IPS-18c (cell line): Measurements from ENCODE around the gene AMN.
"Not testable (repeated sequence)": the region's sequence is repeated elsewhere in the genome, so short reads cannot be mapped to it uniquely, and the experiment has no call there.

Experiments
- H3K4me3 ChIP-seq: 2 replicates; pipeline ENCODE4 v1.7.0; 2013; ENCODE audit warnings: low read depth, mild to moderate bottlenecking, low read length, moderate library complexity; ENCODE audit not compliant: insufficient read depth
- H3K9me3 ChIP-seq: one replicate; pipeline ENCODE4 v1.6.1; 2013; ENCODE audit warnings: mild to moderate bottlenecking, low read length, moderate library complexity; ENCODE audit not compliant: control insufficient read depth, insufficient read depth

AMN gene

GRCh38 chr14:102922490-102923200 lies at the start of gene AMN:
Gene AMN (plus strand): TSS chr14:102922663. CDS start chr14:102922689, 26 bp downstream.
- Histone ChIP-seq H3K9me3 (peaks cover 4% of the 10 kb centered on the region), H3K4me3 (peak within 1 kb of the TSS; percentile 38)

- no peaks in the 10 kb centered on the region for H3K9me3 ChIP-seq
- H3K4me3 ChIP-seq, result no peak overlapping the region
These were observed 49.3 kb upstream of the AMN start for GRCh38 chr14:102873131-102873530.

- no peak overlapping the region for H3K4me3 ChIP-seq
These were observed 48.9 kb upstream of the AMN start for GRCh38 chr14:102873546-102874061.

DNA sequence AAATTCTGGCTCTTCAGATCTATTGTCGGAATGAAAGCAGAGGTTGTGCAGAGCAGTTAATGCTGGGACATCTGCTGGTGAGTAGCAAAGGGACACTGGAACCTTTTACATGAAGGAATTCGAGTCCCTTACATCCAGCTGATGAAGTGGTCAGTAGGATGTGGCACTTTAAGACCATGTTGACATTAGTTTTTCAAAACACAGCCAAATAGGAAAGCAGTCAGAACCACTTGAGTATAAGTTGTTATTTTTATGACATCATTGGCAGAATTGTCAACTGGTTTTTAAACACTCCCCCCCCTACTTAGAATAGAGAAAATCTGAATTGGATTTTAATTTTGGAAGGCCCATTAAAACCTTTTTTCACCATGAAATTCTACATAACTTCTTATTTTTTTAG lies 46.8 kb upstream of the AMN start:
- H3K4me3 ChIP-seq, result no peak overlapping the region
- no peaks in the 10 kb centered on the region for H3K9me3 ChIP-seq

More at GRCh38 chr14:102873546-102874061, 48.9 kb upstream of the AMN start:
- H3K9me3 ChIP-seq, result no peaks in the 10 kb centered on the region

- H3K9me3 ChIP-seq, H3K4me3 ChIP-seq: not testable (repeated sequence)
These were observed 45.0 kb upstream of the AMN start for GRCh38 chr14:102877511-102877910.

DNA sequence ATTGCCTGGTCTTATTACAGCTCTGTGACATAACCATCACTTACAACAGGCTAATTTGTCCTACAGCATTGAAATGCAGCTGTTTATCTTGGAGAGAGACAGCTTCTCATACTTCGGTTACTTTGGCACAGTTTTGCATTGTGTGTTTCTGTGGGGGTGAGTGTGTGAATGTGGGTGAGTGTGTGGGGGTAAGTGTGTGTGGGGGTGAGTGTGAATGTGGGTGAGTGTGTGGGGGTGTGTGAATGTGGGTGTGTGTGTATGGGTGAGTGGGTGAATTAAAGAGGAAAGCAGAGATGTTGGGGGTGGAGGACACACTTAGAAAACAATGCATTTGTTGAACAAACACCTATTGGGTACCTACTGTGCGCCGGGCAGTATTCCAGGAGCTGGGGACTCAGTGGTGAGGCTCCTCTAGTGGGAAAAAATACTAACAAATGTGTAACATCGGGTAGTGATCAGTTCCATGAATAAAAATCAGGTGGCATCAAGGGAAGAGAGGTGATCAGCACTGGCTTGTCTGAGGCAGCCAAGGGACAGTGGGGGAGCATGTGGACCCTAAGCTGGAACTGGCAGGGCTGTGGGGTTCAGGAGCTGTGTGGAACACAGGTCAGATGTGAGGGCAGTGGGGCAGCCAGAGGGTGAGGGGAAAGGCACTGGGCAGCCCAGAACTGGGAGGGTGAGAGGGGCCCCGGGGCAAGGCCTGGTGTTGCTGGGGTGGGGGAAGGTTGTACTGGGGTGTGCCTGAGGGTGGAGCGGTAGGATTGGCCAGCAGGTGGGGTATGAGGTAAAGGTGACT lies 44.1 kb upstream of the AMN start:
- no peaks in the 10 kb centered on the region for H3K9me3 ChIP-seq
- no peak overlapping the region for H3K4me3 ChIP-seq

DNA sequence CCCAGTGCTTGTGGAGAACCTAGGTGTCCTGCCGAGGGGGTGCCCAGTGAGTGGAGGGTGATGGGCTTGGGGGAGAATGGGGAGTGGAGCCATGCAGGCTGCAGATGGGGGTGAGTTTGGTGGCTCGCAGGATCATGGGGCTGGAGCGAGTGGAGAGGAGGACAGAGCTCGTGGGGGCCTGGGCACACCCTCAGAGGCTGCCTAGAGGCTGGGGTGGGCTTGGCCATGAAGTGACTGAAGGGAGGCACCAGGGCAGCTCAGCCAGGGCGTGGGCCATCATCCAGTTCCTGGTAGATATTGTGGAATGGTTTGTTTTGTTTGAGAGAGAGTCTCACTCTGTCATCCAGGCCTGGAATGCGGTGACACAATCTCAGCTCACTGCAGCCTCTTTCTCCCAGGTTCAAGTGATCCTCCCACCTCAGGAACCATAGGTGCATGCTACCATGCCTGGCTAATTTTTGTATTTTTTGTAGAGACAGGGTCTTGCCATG lies 43.4 kb upstream of the AMN start:
- no peak overlapping the region for H3K4me3 ChIP-seq
- no peaks in the 10 kb centered on the region for H3K9me3 ChIP-seq

- Histone ChIP-seq H3K4me3 (no peak overlapping the region), H3K9me3 (no peaks in the 10 kb centered on the region)
These were observed 40.1 kb upstream of the AMN start for GRCh38 chr14:102882226-102882906.

- H3K9me3 ChIP-seq, result no peaks in the 10 kb centered on the region
- H3K4me3 ChIP-seq, result no peak overlapping the region
These were observed 39.3 kb upstream of the AMN start for GRCh38 chr14:102883089-102883541.

DNA sequence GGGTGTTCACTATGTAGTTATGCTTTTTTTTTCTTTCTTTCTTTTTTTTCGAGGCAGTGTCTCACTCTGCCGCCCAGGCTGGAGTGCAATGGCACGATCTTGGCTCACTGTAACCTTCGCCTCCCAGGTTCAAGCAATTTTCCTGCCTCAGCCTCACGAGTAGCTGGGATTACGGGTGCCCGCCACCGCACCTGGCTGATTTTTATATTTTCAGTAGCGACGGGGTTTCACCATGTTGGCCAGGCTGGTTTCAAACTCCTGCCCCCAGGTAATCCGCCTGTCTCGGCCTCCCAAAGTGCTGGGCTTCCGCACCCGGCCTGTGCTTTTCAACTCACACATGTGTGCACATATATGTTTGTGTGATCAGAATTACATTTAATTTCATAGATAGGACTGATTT lies 38.9 kb upstream of the AMN start:
- Histone ChIP-seq H3K9me3 (no peaks in the 10 kb centered on the region), H3K4me3 (no peak overlapping the region)

DNA sequence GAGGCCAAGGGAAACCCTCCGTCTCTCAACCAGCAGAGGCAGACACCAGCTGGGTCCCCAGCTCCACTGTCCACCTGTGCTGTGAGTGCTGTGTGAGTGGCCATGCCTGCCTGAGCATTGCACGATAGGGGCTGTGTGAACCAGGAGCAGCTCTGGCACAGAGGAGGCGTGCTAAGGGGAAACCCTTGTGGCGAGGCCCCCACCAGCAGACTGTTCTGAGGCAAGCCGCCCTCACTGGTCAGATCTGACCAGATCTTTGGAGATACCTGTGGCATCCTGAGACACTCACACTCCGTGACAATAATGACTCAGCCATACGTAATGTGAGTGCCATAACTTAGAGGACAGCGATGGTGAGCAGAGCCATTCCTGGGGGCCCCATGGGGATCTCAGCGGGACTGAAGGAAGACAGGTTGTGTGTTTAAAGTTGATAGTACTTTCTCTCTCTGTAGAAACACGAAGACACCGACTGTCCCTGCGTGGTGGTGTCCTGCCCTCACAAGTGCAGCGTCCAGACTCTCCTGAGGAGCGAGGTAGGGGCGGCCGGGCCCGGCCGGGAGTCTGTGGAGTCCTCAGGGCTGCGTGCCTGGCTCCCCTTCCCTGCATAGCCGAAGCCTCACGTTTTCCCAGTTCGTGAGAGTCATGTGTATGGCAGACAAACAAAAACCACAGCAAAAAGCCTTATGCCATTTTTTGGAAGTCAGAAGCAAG lies 36.6 kb upstream of the AMN start:
- Histone ChIP-seq H3K4me3 (no peak overlapping the region; the same call in 1 of the 2 replicates), H3K9me3 (no peaks in the 10 kb centered on the region)

DNA sequence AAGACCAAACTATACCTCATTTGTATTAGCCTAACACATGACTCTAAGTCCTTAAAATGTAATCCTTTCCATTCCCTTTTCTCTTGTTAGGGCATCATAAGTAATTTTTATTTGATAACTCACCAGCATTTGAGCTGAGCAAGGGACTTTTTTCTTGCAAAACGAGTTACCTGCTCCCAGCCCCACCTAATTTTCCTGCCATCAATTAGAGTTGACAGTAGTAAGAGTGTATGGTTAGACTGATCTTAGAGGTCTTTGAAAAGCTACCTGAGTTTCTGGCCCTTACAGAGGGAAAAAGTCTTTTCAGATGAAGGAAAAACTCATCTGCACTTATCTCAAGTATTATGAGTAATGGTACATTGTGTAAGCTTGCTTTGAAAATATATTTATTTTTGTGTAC lies 33.7 kb upstream of the AMN start:
- H3K4me3 ChIP-seq, result no peak overlapping the region
- no peaks in the 10 kb centered on the region for H3K9me3 ChIP-seq

DNA sequence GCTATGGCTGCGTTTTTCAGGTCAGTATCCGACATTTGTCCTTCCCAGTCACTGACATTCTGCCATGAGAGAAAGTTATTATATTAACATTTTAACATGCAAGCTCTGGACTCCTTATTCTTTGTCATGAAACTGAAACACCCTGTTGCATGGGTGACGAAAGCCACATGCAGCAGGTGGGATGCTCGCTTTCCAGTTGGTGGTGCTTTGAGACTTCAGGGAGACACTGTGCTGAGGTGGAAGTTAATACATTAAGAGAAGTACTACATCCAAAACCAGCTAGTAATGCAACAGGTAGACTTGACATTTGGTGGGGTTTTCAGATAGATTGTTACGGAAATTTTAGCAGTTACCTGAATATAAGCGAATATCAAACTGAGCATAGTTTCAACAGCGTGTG lies 32.8 kb upstream of the AMN start:
- Histone ChIP-seq H3K4me3 (no peak overlapping the region), H3K9me3 (no peaks in the 10 kb centered on the region)

GRCh38 chr14:102891111-102891510 lies 31.4 kb upstream of the AMN start:
- H3K4me3 ChIP-seq, result no peak overlapping the region
- no peaks in the 10 kb centered on the region for H3K9me3 ChIP-seq

DNA sequence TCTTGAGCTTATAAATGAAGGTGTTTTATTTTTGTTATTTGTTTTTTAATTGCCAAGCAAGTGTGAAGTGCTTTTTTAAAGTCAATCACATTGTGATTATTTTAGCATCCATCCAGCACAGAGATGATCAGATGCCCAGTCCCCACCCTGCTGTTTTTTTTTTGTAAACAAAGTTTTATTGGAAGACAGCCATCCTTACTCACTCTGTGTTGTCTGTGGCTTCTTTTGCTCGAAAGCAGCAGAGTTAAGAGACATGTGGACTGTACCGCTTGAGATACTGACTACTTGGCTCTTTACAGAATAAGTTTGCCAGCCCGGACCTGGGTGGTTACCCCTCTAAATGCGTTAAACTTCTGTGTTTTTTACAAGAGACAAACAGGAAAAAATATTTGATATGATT lies 30.9 kb upstream of the AMN start:
- no peaks in the 10 kb centered on the region for H3K9me3 ChIP-seq
- H3K4me3 ChIP-seq, result no peak overlapping the region

GRCh38 chr14:102892651-102893050 lies 29.8 kb upstream of the AMN start:
- no peak overlapping the region for H3K4me3 ChIP-seq
- no peaks in the 10 kb centered on the region for H3K9me3 ChIP-seq

GRCh38 chr14:102893452-102893851 lies 29.0 kb upstream of the AMN start:
- H3K9me3 ChIP-seq, result no peaks in the 10 kb centered on the region

More at GRCh38 chr14:102893452-102893851, 29.0 kb upstream of the AMN start:
- H3K4me3 ChIP-seq, result no peak overlapping the region
